OCI-LY1 (cell line): ENCODE results near the gene HOMER1.

Experiments
- H2AFZ ChIP-seq: fragments of 200-600 bp; sonication (generic), shearing (Covaris generic); 2 replicates; pipeline ENCODE4 v1.6.0; 2014; ENCODE audit warnings: antibody characterized with exemption, mild to moderate bottlenecking, low read length
- H3F3A ChIP-seq: fragments of 200-600 bp; sonication (generic), shearing (Covaris generic); 2 replicates; pipeline ENCODE4 v1.6.0; 2014; ENCODE audit warnings: mild to moderate bottlenecking, antibody characterized with exemption, low read length, moderate library complexity; ENCODE audit not compliant: insufficient read depth
- H3K27ac ChIP-seq: fragments of 200-600 bp; sonication (generic); 2 replicates; pipeline ENCODE4 v1.5.1; 2014; ENCODE audit warnings: low read length, mixed run types, mild to moderate bottlenecking, low read depth; ENCODE audit not compliant: poor library complexity, severe bottlenecking
- H3K27me3 ChIP-seq: fragments of 200-600 bp; sonication (generic); 2 replicates; pipeline ENCODE4 v1.6.0; 2014; ENCODE audit warnings: antibody characterized with exemption, mild to moderate bottlenecking, low read length, moderate library complexity; ENCODE audit not compliant: insufficient read depth
- H3K36me3 ChIP-seq: fragments of 200-600 bp; sonication (generic); 2 replicates; pipeline ENCODE4 v1.6.1; 2014; ENCODE audit warnings: mild to moderate bottlenecking, antibody characterized with exemption, low read length, moderate library complexity, mixed read lengths; ENCODE audit not compliant: insufficient read depth
- H3K4me1 ChIP-seq: fragments of 200-600 bp; sonication (generic); 2 replicates; pipeline ENCODE4 v1.5.1; 2014; ENCODE audit warnings: mild to moderate bottlenecking, low read length, moderate library complexity; ENCODE audit not compliant: insufficient read depth, severe bottlenecking
- H3K4me2 ChIP-seq: fragments of 200-600 bp; sonication (generic), shearing (Covaris generic); 2 replicates; pipeline ENCODE4 v1.6.1; 2014; ENCODE audit warnings: low read length
- H3K4me3 ChIP-seq: fragments of 200-600 bp; sonication (generic); 2 replicates; pipeline ENCODE4 v1.5.1; 2014; ENCODE audit warnings: low read length, low read depth, mild to moderate bottlenecking, mixed read lengths; ENCODE audit not compliant: poor library complexity, severe bottlenecking
- H3K79me2 ChIP-seq: fragments of 200-600 bp; shearing (Covaris generic); 2 replicates; pipeline ENCODE4 v1.6.1; 2016; ENCODE audit warnings: mixed run types, low read length, mixed read lengths; ENCODE audit not compliant: insufficient read depth
- H3K9ac ChIP-seq: fragments of 200-600 bp; sonication (generic), shearing (Covaris generic); 2 replicates; pipeline ENCODE4 v1.6.1; 2014; ENCODE audit warnings: mild to moderate bottlenecking, low read length, mixed read lengths
- H3K9me2 ChIP-seq: fragments of 200-600 bp; sonication (generic), shearing (Covaris generic); 2 replicates; pipeline ENCODE4 v1.6.1; 2014; ENCODE audit warnings: low read depth, mild to moderate bottlenecking, low read length, mixed read lengths
- H3K9me3 ChIP-seq: fragments of 200-600 bp; shearing (Covaris generic); 2 replicates; pipeline ENCODE4 v1.6.1; 2014; ENCODE audit warnings: low read length, mixed read lengths
- H4K20me1 ChIP-seq: fragments of 200-600 bp; sonication (generic), shearing (Covaris generic); 2 replicates; pipeline ENCODE4 v1.6.0; 2016; ENCODE audit warnings: mild to moderate bottlenecking, low read length; ENCODE audit not compliant: insufficient read depth
- CTCF ChIP-seq: fragments of 200-600 bp; sonication (generic), shearing (Covaris generic); IDR thresholded peaks from 2 replicates; pipeline ENCODE4 v1.5.1; 2017; ENCODE audit warnings: mild to moderate bottlenecking, antibody characterized with exemption, low read length, moderate library complexity, mixed read lengths
- EZH2 ChIP-seq: fragments of 200-600 bp; sonication (generic), shearing (Covaris generic); IDR thresholded peaks from 2 replicates; pipeline ENCODE4 v1.8.0; 2017; ENCODE audit warnings: borderline replicate concordance, mixed run types, mild to moderate bottlenecking, antibody characterized with exemption, low read length, moderate library complexity, mixed read lengths

HOMER1 gene

GRCh38 chr5:79407591-79407990 is 106.3 kb downstream of the HOMER1 start:
- TF ChIP-seq EZH2 = no peak
- TF ChIP-seq CTCF = no peak
- no peaks in the 10 kb centered on the region for H3F3A ChIP-seq
- H2AFZ ChIP-seq = no peak overlapping the region
- no peak overlapping the region for H3K27ac ChIP-seq
- no peak overlapping the region for H3K9ac ChIP-seq
- no peaks in the 10 kb centered on the region for H3K27me3 ChIP-seq
- no peaks in the 10 kb centered on the region for H3K9me2 ChIP-seq
- no peaks in the 10 kb centered on the region for H3K36me3 ChIP-seq
- no peaks in the 10 kb centered on the region for H4K20me1 ChIP-seq
- no peaks in the 10 kb centered on the region for H3K9me3 ChIP-seq
- H3K4me1 ChIP-seq = no peaks in the 10 kb centered on the region
- no peaks in the 10 kb centered on the region for H3K79me2 ChIP-seq
- H3K4me3 ChIP-seq = no peak overlapping the region
- H3K4me2 ChIP-seq = no peak overlapping the region

- no peaks in the 10 kb centered on the region for H3K9me3 ChIP-seq
- H3K4me1 ChIP-seq = no peaks in the 10 kb centered on the region
- TF ChIP-seq EZH2 (no peak), CTCF (no peak)
- H3K79me2 ChIP-seq = no peaks in the 10 kb centered on the region
- no peak overlapping the region for H2AFZ ChIP-seq
- no peaks in the 10 kb centered on the region for H3K36me3 ChIP-seq
- no peak overlapping the region for H3K4me3 ChIP-seq
- H3F3A ChIP-seq = no peaks in the 10 kb centered on the region
- H3K27me3 ChIP-seq = no peaks in the 10 kb centered on the region
- H3K9me2 ChIP-seq = no peaks in the 10 kb centered on the region
- H4K20me1 ChIP-seq = no peaks in the 10 kb centered on the region
- H3K4me2 ChIP-seq = no peak overlapping the region
- no peak overlapping the region for H3K9ac ChIP-seq
- H3K27ac ChIP-seq = no peak overlapping the region
Observed at GRCh38 chr5:79401216-79401615, 112.7 kb downstream of the HOMER1 start.

GRCh38 chr5:79399046-79399445 is 114.9 kb downstream of the HOMER1 start:
- Histone ChIP-seq H3K4me1 (no peaks in the 10 kb centered on the region), H3K9me2 (no peaks in the 10 kb centered on the region), H2AFZ (no peak overlapping the region), H3K4me2 (no peak overlapping the region), H3K9me3 (no peaks in the 10 kb centered on the region), H4K20me1 (no peaks in the 10 kb centered on the region), H3K27ac (no peak overlapping the region), H3K4me3 (no peak overlapping the region), H3K27me3 (no peaks in the 10 kb centered on the region), H3K9ac (no peak overlapping the region), H3K36me3 (no peaks in the 10 kb centered on the region), H3F3A (no peaks in the 10 kb centered on the region), H3K79me2 (no peaks in the 10 kb centered on the region)
- TF ChIP-seq CTCF (no peak), EZH2 (no peak)
